ENCODE measurements around the gene PTPRS. TPM values are rescaled to one million over a fixed set of nuclear protein-coding genes. Genes with fewer than 3 reads are reported as not detected.
A peak's percentile ranks its signal among the peaks of the same experiment; 100 is the strongest.

The PTPRS gene
- total RNA-seq, 8 experiments from 2014 or later, result 80.0 to 240 (median 147) TPM

DNA sequence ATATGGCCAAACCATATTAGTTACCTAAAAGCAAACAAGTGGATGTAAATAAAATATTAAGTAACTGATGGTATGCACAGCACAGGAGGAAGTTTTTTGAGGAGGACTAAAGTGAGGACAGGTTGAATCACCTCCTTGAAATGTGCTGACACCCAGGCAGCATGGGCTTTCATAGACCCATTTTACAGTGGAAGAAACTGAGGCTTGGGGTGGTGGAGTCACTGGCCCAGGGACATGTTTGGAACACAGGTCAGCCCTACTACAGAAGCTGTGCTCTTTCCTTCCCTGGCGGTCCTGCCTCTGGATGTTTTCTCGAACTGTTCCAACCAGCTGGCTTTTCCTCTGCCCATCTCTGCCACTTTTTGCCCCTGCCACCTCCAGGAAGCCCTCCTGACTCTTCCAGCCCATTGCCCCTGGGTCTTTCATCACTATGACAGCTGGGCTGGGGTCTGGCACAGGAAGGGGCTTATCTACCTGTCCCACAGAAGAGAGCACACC, 11.2 kb upstream of the PTPRS start:
- H3K4me1 ChIP-seq (replicated peaks in 1 of 2), result peaks cover 6 to 10% of the 10 kb centered on the region in 2 donors
- in situ Hi-C loops (cut with MboI; ENCODE audit: low pct_unique_long_range_greater_than_20kb in 2 of 9, low sequenced_read_pairs in 9 of 9, unreplicated experiment in 9 of 9), result no loop called here
- WGBS, 10 experiments, result 21 to 100% (median 58%) methylated on average over 1 to 2 of the region's 2 CpGs; no CpG with 5 or more reads in 6 of the 10 experiments
- H3K27ac ChIP-seq, result no peak overlapping the region
- ATAC-seq (replicated peaks in 6 of 8), result no peak
- H3K4me3 ChIP-seq, result no peak overlapping the region

DNA sequence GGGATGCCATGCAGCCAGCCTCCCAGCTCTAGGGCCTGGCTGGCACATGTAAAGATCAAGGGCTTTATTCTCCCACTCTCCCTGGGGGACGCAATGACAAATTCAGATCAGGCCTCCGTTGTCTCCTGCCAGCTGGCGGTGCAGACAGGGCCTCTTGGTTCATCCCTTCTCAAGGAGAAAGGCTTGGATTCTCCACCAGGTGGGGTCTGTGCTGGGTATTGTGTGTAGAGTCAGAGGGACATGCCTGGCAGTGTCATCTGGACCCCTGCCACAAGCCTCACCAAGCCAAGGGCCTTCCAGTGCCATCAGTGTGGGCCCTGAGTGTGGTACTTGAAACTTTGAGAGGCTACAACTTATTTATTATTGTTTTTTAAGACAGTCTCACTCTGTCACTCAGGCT, 8.4 kb upstream of the PTPRS start:
- 17 to 75% (median 57%) methylated on average over 1 to 3 of the region's 3 CpGs; no CpG with 5 or more reads in 7 of the 10 experiments for WGBS, 10 experiments
- in situ Hi-C loops (cut with MboI; ENCODE audit: low pct_unique_long_range_greater_than_20kb in 2 of 9, low sequenced_read_pairs in 9 of 9, unreplicated experiment in 9 of 9), result no loop called here

DNA sequence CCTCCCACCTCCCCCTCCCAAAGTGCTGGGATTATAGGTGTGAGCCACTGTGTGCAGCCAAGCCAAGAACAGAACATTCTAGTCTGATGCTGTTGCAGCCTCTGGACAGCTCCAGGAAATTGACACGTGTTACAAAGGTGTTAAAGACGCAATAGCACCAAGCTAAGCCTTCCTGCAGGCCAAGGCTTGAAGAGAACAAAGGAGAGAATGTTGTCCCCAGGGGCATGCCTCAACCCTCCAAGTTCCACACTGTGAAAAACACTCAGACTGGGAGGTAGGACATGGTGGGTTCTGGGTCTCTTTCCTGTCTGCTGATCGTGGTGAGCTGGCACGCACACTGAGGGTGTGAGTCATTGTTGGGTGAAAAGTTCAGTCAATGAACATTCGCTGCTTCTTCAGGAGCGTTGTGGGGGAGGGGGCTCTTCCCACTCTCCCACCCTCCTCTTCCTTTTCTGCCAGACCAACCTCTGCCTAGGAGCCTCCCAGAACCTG, 5.3 kb upstream of the PTPRS start:
- peak in 7 of 8 experiments; percentile 48 to 82 (median 71) for ATAC-seq (replicated peaks in 6 of 8)
- WGBS, 10 experiments, result 0 to 76% (median 8%) methylated on average over 1 to 4 of the region's 6 CpGs; no CpG with 5 or more reads in 5 of the 10 experiments
- in situ Hi-C loops (cut with MboI; ENCODE audit: low pct_unique_long_range_greater_than_20kb in 2 of 9, low sequenced_read_pairs in 9 of 9, unreplicated experiment in 9 of 9), result no loop called here

More for the DNA sequence above, 8.4 kb upstream of the PTPRS start:
- ATAC-seq (replicated peaks in 6 of 8), result peak in 6 of 8 experiments; percentile 40 to 55 (median 49)
- H3K27ac ChIP-seq, result no peak overlapping the region
- H3K4me1 ChIP-seq (replicated peaks in 1 of 2), result peaks cover 6 to 14% of the 10 kb centered on the region in 2 donors
- no peak overlapping the region for H3K4me3 ChIP-seq

DNA sequence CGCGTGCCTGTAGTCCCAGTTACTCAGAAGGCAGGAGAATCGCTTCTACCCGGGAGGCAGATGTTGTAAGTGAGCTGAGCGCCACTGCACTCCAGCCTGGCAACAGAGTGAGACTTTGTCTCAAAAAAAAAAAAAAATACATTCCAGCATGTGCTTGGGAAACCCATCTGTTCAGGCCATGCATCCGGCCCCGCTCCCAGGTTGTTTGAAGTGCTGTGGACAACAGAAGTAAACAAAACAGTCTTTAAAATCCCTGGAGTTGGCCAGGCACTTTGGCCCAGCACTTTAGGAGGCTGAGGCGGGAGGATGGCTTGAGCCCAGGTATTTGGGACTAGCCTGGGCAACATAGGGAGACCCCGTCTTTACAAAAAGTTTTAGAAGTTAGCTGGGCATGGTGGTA, 3.2 kb upstream of the PTPRS start:
- in situ Hi-C loops (cut with MboI; ENCODE audit: low pct_unique_long_range_greater_than_20kb in 2 of 9, low sequenced_read_pairs in 9 of 9, unreplicated experiment in 9 of 9), result no loop called here
- 34 to 84% (median 65%) methylated on average over 2 to 9 of the region's 9 CpGs; no CpG with 5 or more reads in 4 of the 10 experiments for WGBS, 10 experiments
- Histone ChIP-seq H3K4me1 (replicated peaks in 1 of 2) (peaks cover 0 to 9% of the 10 kb centered on the region in 2 donors), H3K4me3 (no peak overlapping the region), H3K27ac (no peak overlapping the region)
- peak in 1 of 8 experiments; percentile 3 for ATAC-seq (replicated peaks in 6 of 8)

More for the DNA sequence above, 5.3 kb upstream of the PTPRS start:
- Histone ChIP-seq H3K4me1 (replicated peaks in 1 of 2) (peaks cover 0 to 12% of the 10 kb centered on the region in 2 donors), H3K27ac (no peak overlapping the region), H3K4me3 (no peak overlapping the region)

DNA sequence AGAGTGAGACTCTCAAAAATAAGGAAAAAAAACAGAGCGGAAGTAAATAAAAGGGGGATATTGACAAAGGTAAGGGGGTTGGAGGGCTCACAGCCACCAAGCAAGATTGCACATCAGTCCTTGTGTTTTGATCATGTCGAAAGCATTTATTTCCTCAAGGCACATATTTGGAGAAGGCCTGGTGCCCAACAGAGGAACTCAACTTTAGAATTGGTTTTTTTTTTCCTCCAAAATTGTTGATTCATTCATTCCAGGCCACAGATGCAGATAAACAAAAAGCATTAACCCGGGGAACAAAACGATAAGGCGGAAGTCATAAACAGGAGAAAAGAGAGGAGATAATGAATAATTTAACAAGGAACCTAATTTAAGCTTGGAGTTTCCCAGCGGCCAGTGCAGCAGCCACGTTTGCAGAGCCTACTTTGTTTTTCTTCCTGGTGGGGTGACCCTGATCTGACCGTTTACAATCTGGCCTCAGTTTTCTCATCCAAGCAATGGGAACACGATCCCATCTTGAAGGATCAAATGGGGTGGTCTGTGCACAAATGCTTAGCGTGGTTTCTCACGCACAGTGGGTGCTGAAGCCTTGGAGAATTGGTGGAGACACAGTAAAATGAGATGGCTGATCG, 2.1 kb upstream of the PTPRS start:
- Histone ChIP-seq H3K27ac (no peak overlapping the region), H3K4me1 (replicated peaks in 1 of 2) (peaks cover 3 to 16% of the 10 kb centered on the region in 2 donors), H3K4me3 (no peak overlapping the region)
- ATAC-seq (replicated peaks in 6 of 8), result no peak
- in situ Hi-C loops (cut with MboI; ENCODE audit: low pct_unique_long_range_greater_than_20kb in 2 of 9, low sequenced_read_pairs in 9 of 9, unreplicated experiment in 9 of 9), result no loop called here
- 46 to 89% (median 77%) methylated on average over 1 to 8 of the region's 12 CpGs for WGBS, 10 experiments

DNA sequence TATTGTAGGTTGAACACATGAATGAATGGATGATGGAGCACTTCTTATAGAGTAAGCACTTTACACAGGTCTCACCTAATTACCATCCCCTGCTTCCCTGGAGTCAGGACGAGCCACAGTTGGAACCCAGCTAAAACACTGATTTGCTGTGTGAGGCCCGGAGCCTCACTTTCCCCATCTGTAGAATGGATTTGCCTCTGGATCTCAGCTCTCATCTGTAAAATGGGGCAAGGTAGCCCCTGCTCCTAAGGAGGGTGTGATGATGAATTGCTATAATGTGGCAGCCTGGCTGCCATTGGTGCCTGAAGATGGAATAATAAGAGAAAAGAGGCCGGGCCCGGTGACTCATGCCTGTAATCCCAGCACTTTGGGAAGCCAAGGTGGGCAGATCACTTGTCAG, 1.4 kb upstream of the PTPRS start:
- no peak for ATAC-seq (replicated peaks in 6 of 8)
- Histone ChIP-seq H3K4me3 (no peak overlapping the region), H3K4me1 (replicated peaks in 1 of 2) (peaks cover 10 to 23% of the 10 kb centered on the region in 2 donors), H3K27ac (no peak overlapping the region)
- 80 to 100% (median 87%) methylated on average over 1 to 2 of the region's 4 CpGs; no CpG with 5 or more reads in 6 of the 10 experiments for WGBS, 10 experiments
- in situ Hi-C loops (cut with MboI; ENCODE audit: low pct_unique_long_range_greater_than_20kb in 2 of 9, low sequenced_read_pairs in 9 of 9, unreplicated experiment in 9 of 9), result no loop called here

DNA sequence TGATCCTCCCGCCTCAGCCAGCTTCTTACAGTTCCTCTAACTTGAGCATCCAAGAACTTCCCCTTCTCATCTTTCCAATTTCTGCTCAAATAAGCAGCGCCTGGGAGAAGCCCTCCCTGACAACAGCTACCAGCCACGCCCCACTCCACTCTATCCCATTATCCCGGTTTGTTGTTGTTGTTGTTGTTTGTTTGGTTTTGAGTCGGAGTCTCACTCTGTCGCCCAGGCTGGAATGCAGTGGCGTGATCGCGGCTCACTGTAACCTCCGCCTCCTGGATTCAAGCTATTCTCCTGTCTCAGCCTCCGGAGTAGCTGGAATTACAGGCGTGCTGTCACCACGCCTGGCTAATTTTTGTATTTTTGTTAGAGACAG, 822 bp upstream of the PTPRS start:
- Histone ChIP-seq H3K4me1 (replicated peaks in 1 of 2) (peaks cover 15 to 28% of the 10 kb centered on the region in 2 donors), H3K4me3 (no peak overlapping the region), H3K27ac (peak overlapping the region; percentile 48 to 74)
- 70 to 100% (median 88%) methylated on average over 1 to 10 of the region's 13 CpGs; no CpG with 5 or more reads in 5 of the 10 experiments for WGBS, 10 experiments
- ATAC-seq (replicated peaks in 6 of 8), result no peak
- in situ Hi-C loops (cut with MboI; ENCODE audit: low pct_unique_long_range_greater_than_20kb in 2 of 9, low sequenced_read_pairs in 9 of 9, unreplicated experiment in 9 of 9), result no loop called here

DNA sequence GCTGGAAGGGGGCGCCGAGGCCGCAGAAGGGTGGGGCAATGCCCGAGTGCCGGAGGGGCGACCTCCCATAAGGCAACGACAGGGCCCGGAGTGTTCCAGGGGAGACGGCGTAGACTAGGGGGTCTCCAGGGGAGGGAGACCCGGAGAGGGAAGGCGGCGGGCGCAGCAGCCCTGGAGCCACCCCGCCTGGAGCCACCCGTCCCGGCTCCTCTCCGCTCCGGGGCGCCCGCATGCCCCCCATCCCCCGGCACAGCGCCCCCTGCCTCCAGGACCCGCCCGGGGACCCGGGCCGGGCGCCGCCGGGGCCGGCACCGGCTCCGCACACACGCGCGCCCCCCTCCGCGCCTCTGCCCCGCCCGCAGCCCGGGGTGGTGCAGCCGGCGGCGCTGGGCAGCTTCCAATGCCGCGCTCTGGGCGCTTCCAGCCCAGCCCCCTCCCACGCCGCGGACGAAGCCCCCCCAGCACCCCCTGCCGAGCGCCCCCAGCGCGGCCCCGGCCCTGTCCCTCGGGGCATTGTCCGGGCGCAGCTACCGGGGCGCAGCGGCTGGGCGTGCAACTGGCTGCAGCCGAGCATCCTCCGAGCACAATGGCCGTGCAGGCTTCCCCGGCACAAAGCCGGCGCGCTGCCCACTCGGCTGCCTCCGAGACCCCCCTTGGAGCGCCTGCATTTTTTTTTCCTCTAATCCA, 519 bp downstream of the PTPRS start:
- Histone ChIP-seq H3K4me3 (peak overlapping the region; percentile 62 to 99 (median 82)), H3K27ac (peak overlapping the region; percentile 90 to 97), H3K4me1 (replicated peaks in 1 of 2) (peaks cover 19 to 32% of the 10 kb centered on the region in 2 donors)
- peak; percentile 47 to 65 (median 53) for ATAC-seq (replicated peaks in 6 of 8)
- in situ Hi-C loops (cut with MboI; ENCODE audit: low pct_unique_long_range_greater_than_20kb in 2 of 9, low sequenced_read_pairs in 9 of 9, unreplicated experiment in 9 of 9), result no loop called here
- 0% methylated on average over 9 of the region's 73 CpGs; no CpG with 5 or more reads in 9 of the 10 experiments for WGBS, 10 experiments

DNA sequence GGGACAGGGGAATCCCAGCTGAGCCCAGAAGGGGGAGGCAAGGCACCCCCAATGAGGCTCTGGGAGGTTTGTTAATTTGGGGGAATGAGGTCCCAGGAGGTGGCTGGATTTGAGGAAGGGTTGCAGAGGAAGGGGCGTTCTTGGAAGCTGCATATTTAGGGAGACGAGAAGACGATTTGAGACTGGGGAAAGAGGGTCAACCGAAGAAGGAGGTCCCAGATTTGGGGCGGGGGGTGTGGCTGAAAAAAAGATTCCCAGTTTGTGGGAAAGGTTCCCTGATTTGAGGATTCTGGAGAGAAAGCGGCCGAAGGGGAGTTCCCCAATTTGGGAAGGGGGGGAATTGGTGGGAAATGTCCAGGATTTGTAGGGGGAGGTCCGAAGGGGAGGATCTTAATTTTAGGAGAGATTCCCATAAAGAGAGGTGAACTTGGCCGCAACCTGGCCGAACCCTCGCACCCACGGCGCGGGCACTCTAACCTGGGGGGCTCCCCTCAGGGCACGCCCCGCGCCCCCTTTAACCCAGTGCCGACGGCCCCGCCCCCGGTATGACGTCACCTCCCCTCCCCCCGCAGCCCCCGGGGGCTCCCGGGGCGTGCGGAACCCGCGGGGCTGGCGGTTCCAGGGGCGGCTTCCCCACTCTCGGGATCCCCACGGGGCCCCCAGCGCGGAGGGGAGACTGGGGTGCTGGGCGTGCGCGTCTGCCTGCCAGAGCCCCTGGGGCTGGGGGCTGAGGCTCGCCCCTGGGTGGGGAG, 1.2 kb downstream of the PTPRS start:
- in situ Hi-C loops (cut with MboI; ENCODE audit: low pct_unique_long_range_greater_than_20kb in 2 of 9, low sequenced_read_pairs in 9 of 9, unreplicated experiment in 9 of 9), result no loop called here
- Histone ChIP-seq H3K27ac (peak overlapping the region; percentile 90 to 97), H3K4me1 (replicated peaks in 1 of 2) (peaks cover 19 to 32% of the 10 kb centered on the region in 2 donors), H3K4me3 (peak overlapping the region; percentile 62 to 99 (median 82))
- ATAC-seq (replicated peaks in 6 of 8), result peak in 5 of 8 experiments; percentile 0 to 9 (median 5)
- 0 to 5% (median 0%) methylated on average over 2 to 12 of the region's 39 CpGs; no CpG with 5 or more reads in 7 of the 10 experiments for WGBS, 10 experiments

DNA sequence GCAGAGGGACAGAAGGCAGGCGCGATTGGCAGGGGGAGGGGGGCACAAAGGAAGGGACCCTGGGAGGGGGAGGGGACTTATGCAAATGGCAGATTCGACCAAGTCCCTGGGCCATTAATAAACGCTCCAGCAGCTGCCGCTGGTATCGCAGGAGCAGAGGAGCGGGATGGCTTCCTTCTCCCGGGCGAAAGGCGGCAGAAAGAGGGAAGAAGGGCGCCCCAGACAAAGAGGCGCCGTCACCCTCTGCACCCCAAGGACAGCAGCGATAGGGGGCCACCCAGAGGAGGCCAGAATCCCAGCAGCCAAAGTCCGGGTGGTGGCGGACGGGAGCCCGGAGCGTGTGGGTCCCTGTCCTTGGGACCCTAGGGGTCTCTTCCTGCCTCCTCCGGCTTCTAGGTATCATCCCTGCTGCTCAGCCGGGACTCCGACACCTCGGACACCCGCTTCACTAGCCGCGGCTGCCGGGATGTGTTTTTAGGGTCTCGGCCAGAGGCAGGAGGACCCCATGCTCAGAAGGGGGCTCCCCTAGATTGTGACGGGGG, 1.9 kb downstream of the PTPRS start:
- ATAC-seq (replicated peaks in 6 of 8), result peak in 5 of 8 experiments; percentile 28 to 43 (median 34)
- Histone ChIP-seq H3K4me3 (peak overlapping the region; percentile 62 to 99 (median 82)), H3K27ac (peak overlapping the region; percentile 90 to 97), H3K4me1 (replicated peaks in 1 of 2) (peaks cover 19 to 32% of the 10 kb centered on the region in 2 donors)
- 0% methylated on average over 9 of the region's 29 CpGs; no CpG with 5 or more reads in 9 of the 10 experiments for WGBS, 10 experiments
- in situ Hi-C loops (cut with MboI; ENCODE audit: low pct_unique_long_range_greater_than_20kb in 2 of 9, low sequenced_read_pairs in 9 of 9, unreplicated experiment in 9 of 9), result no loop called here

DNA sequence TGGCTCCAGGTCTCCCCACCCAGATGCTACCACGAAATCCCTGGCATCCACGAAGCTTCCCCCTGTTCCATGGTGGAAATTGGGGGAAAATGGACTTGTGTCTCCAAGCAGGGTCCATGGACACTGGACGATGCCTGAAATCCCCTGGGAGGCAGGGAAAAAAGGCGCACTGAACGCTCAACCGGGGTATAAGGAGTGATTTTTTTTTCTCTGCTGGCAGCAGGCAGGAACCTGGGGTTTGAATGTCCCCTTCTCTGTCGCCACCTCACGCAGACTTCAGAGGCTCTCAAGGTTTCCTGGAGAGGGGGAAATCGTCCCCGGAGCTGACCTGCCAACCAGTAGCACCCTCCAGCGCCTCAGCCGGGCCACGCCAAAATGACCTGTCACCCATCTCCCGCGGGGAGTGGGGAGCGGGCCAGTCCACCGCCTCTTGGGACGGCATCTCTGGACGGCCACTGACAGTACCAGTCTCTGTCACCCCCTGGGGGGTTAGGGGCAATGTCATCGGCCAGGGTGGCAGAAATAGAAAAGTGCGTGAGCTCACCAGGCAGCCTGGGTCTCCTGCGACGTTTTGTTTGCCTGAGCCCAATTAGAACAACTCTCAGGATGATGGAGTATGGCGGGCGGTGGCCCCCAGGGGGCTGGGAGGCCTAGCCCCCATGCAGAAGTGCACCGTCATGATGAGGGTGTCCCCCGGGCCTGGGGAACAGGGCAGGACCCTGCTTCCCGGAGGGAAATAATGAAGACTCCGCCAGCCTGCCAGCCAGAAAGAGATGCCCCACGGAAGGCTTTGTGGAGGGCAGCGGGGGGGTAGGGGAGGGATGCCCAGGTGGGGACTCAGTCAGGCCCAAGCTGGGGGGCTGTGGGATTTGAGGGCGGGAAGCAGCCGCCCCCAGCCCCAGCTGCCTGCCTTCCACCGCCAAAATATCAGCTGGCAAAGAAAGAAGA, 2.6 kb downstream of the PTPRS start:
- 37 to 69% (median 53%) methylated on average over 1 to 9 of the region's 34 CpGs; no CpG with 5 or more reads in 4 of the 10 experiments for WGBS, 10 experiments
- ATAC-seq (replicated peaks in 6 of 8), result peak in 5 of 8 experiments; percentile 15 to 31 (median 21)
- Histone ChIP-seq H3K4me1 (replicated peaks in 1 of 2) (peaks cover 19 to 32% of the 10 kb centered on the region in 2 donors), H3K4me3 (peak overlapping the region; percentile 62 to 99 (median 82)), H3K27ac (peak overlapping the region; percentile 90 to 97)
- in situ Hi-C loops (cut with MboI; ENCODE audit: low pct_unique_long_range_greater_than_20kb in 2 of 9, low sequenced_read_pairs in 9 of 9, unreplicated experiment in 9 of 9), result no loop called here
